Left lung (tissue), 10 donors: Measurements from ENCODE around the gene PLXDC2. TPM values are rescaled to one million over a fixed set of nuclear protein-coding genes. Genes with fewer than 3 reads are reported as not detected.
A peak's percentile ranks its signal among the peaks of the same experiment; 100 is the strongest.

ENCODE experiments used
- ATAC-seq: fragments of 200-7000 bp; cut with Tn5 transposase; one replicate; pipeline ENCODE4 v1.9.1; 2020; ENCODE audit warnings: moderate library complexity
- DNase-seq, 4 donors: peaks; one replicate each; pipeline ENCODE4 v3.0.0-alpha.2; 2013 to 2020
- H3K27ac ChIP-seq, 2 donors: fragments of 200-600 bp; sonication (generic) in 1 of 2; one replicate each; pipeline versions ENCODE4 v1.5.0 to v1.8.0; 2020 to 2021
- H3K27me3 ChIP-seq, 2 donors: fragments of 200-600 bp; sonication (generic) in 1 of 2; one replicate each; pipeline versions ENCODE4 v1.5.0 to v1.8.0; 2020 to 2021
- H3K36me3 ChIP-seq, 2 donors: fragments of 200-600 bp; sonication (generic) in 1 of 2; one replicate each; pipeline versions ENCODE4 v1.5.0 to v1.8.0; 2020 to 2021
- H3K4me1 ChIP-seq, 2 donors: fragments of 200-600 bp; one replicate each; pipeline ENCODE4 v1.8.0; 2021
- H3K4me3 ChIP-seq, 2 donors: fragments of 200-600 bp; sonication (generic) in 1 of 2; one replicate each; pipeline versions ENCODE4 v1.5.0 to v1.8.0; 2020 to 2021; ENCODE audit warnings: mild to moderate bottlenecking in 1 of 2
- H3K9me3 ChIP-seq, 2 donors: fragments of 200-600 bp; sonication (generic) in 1 of 2; one replicate each; pipeline versions ENCODE4 v1.5.0 to v1.8.0; 2020 to 2021
- CTCF ChIP-seq, 2 donors: fragments of 200-600 bp; sonication (generic) in 1 of 2; IDR thresholded peaks; one replicate each; pipeline versions ENCODE4 v1.5.0 to v1.8.0; 2021; ENCODE audit warnings: antibody characterized with exemption in 2 of 2
- intact Hi-C, 2 donors: fragments of 100-400 bp; cut with DNase I; formaldehyde crosslinking; loops; one replicate each; pipeline versions ENCODE4 v1.11.2 to v1.14.2; 2022
- polyA plus RNA-seq, 6 donors: library from polyadenylated mRNA; unstranded; fragments of 120-200 nt; gene quantifications; one replicate each; pipeline ENCODE4 v1.2.1, GENCODE V29; 2013; ENCODE audit not compliant: insufficient read length in 6 of 6
- total RNA-seq, 2 donors: library from RNA; stranded (reverse); fragmentation: NEBNext Ultra II Directional; extraction: Animal tissue kit (Norgen Biotek cat#: 25700); gene quantifications; one replicate each; pipeline ENCODE4 v1.2.1, GENCODE V29; 2021
- donor health status: DM: no; HTN: yes; CAD: no.
- donor health status: DM: no; HTN: no; CAD: no.

PLXDC2 gene
- total and polyA plus RNA-seq, 8 donors, result 85.3 to 127 (median 112) TPM

GRCh38 chr10:19835952-19836351 lies 19.7 kb downstream of the PLXDC2 start:
- no peak for TF ChIP-seq CTCF (IDR thresholded peaks at IDR 0.05)
- intact Hi-C loops, result no loop called here
- DNase-seq (no peak), ATAC-seq (no peak)
- H3K27ac ChIP-seq, result no peak overlapping the region
- H3K36me3 ChIP-seq, result no peaks in the 10 kb centered on the region
- no peak overlapping the region for H3K4me3 ChIP-seq
- peaks cover 5 to 18% of the 10 kb centered on the region in 2 donors for H3K4me1 ChIP-seq
- H3K9me3 ChIP-seq, result no peaks in the 10 kb centered on the region
- H3K27me3 ChIP-seq, result no peaks in the 10 kb centered on the region

DNA sequence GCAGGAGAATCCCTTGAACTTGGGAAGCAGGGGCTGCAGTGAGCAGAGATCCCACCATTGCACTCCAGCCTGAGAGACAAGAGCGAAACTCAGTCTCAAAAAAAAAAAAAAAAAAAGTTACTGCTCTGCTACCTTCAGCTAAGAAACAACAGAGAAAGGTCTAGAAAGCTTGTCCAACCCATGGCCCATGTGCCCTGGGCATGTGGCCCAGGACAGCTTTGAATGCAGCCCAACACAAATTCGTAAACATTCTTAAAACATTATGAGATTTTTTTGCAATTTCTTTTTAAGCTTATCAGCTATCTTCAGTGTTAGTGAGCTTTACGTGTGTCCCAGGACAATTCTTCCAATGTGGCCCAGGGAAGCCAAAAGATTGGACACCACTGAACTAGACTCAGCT lies 22.9 kb downstream of the PLXDC2 start:
- no peak overlapping the region for H3K27ac ChIP-seq
- H3K27me3 ChIP-seq, result no peaks in the 10 kb centered on the region
- no peaks in the 10 kb centered on the region for H3K9me3 ChIP-seq
- no peak for TF ChIP-seq CTCF (IDR thresholded peaks at IDR 0.05)
- intact Hi-C loops, result no loop called here
- DNase-seq (no peak), ATAC-seq (no peak)
- no peak overlapping the region for H3K4me3 ChIP-seq
- H3K4me1 ChIP-seq, result peaks cover 0 to 13% of the 10 kb centered on the region in 2 donors
- no peaks in the 10 kb centered on the region for H3K36me3 ChIP-seq

DNA sequence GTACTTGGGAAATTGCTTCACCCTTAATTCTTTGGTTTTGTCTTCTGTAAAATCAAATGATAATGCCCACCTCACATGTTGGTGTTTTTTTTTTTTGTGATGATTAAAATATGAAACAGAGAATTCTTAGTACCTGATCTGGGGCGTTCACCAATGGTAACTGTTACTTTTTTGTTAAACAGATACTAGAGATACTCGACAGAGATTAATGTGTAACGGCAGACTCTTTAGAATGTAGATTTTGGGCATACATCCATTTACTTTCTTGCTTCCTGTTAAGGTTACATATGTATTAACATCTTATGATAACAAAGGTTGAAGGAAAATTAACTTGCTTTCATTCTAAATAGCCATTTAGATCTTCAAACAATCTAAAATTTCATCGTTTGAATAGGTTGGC lies 23.3 kb downstream of the PLXDC2 start:
- Histone ChIP-seq H3K9me3 (no peaks in the 10 kb centered on the region), H3K27ac (peak overlapping the region in 1 of 2 donors; percentile 10), H3K4me1 (peaks cover 0 to 13% of the 10 kb centered on the region in 2 donors), H3K4me3 (no peak overlapping the region), H3K36me3 (no peaks in the 10 kb centered on the region), H3K27me3 (no peaks in the 10 kb centered on the region)
- no peak for ATAC-seq
- intact Hi-C loops, result no loop called here
- DNase-seq, result no peak
- TF ChIP-seq CTCF (IDR thresholded peaks at IDR 0.05), result no peak

DNA sequence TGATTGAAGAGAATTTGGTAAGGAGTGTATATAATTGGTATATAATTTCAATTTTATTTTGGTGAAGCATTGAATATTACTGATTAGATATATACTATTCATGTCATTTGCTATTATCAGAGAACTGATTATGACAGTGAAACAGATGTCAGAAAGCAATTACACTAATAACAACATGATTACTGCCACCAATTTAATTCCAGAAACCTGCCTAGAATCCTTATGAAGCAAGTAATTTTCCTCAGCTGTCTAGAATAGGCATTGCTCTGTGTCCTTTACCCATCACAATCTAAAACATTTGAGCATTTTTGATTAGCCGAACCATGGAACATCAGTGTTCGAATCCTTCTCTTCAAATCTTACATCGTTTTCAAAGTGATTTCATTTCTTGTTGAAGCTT lies 24.5 kb downstream of the PLXDC2 start:
- Histone ChIP-seq H3K36me3 (no peaks in the 10 kb centered on the region), H3K4me3 (no peak overlapping the region), H3K4me1 (peaks cover 0 to 13% of the 10 kb centered on the region in 2 donors), H3K27ac (no peak overlapping the region), H3K27me3 (no peaks in the 10 kb centered on the region), H3K9me3 (no peaks in the 10 kb centered on the region)
- intact Hi-C loops, result no loop called here
- ATAC-seq (no peak), DNase-seq (no peak)
- no peak for TF ChIP-seq CTCF (IDR thresholded peaks at IDR 0.05)

DNA sequence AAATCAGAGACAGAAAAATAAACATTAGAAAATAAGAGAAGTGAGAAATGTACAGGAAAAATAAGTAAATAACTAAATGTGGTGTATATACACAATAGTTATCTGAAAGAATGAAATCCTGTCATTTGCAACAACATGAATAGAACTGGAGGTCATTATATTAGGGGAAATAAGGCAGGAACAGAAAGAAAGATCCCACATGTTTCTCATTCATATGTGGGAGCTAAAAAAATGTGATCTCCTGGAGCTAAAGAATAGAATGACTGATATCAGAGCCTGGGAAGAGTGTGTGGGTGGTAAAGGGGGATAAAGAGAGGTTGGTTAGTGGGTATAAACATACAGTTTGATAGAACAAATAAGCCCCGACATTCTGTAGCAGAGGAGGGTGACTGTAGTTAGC lies 27.3 kb downstream of the PLXDC2 start:
- peaks cover 0 to 13% of the 10 kb centered on the region in 2 donors for H3K4me1 ChIP-seq
- H3K36me3 ChIP-seq, result no peaks in the 10 kb centered on the region
- H3K4me3 ChIP-seq, result no peak overlapping the region
- ATAC-seq (no peak), DNase-seq (no peak)
- no peaks in the 10 kb centered on the region for H3K9me3 ChIP-seq
- intact Hi-C loops, result no loop called here
- H3K27ac ChIP-seq, result no peak overlapping the region
- TF ChIP-seq CTCF (IDR thresholded peaks at IDR 0.05), result no peak
- H3K27me3 ChIP-seq, result no peaks in the 10 kb centered on the region
